ENCODE data around the gene PLAAT5.

The PLAAT5 gene

GRCh38 chr11:63504933-63505586, 14.1 kb upstream of the PLAAT5 start:
- FAIRE-seq, result no peak
- TF ChIP-seq PAX5 (IDR thresholded peaks at IDR 0.05; ENCODE audit: insufficient read depth, low read length, severe bottlenecking) (no peak), SPI1 (IDR thresholded peaks at IDR 0.05; ENCODE audit: low read depth, low read length) (no peak), TAF1 (IDR thresholded peaks at IDR 0.05; ENCODE audit: low read depth, low read length) (no peak), POU2F2 (IDR thresholded peaks at IDR 0.05; ENCODE audit: low read depth, low read length) (no peak), POLR2A (IDR thresholded peaks at IDR 0.05; ENCODE audit: low read depth, low read length) (no peak), POLR2AphosphoS5 (IDR thresholded peaks at IDR 0.05; ENCODE audit: low read depth, low read length) (no peak)
- no peak for DNase-seq (ENCODE audit: insufficient read length, low spot score)

- no peak for TF ChIP-seq POU2F2 (IDR thresholded peaks at IDR 0.05; ENCODE audit: low read depth, low read length)
- no peak for TF ChIP-seq POLR2A (IDR thresholded peaks at IDR 0.05; ENCODE audit: low read depth, low read length)
- TF ChIP-seq TAF1 (IDR thresholded peaks at IDR 0.05; ENCODE audit: low read depth, low read length), result no peak
- TF ChIP-seq PAX5 (IDR thresholded peaks at IDR 0.05; ENCODE audit: insufficient read depth, low read length, severe bottlenecking), result no peak
- TF ChIP-seq POLR2AphosphoS5 (IDR thresholded peaks at IDR 0.05; ENCODE audit: low read depth, low read length), result no peak
- no peak for TF ChIP-seq SPI1 (IDR thresholded peaks at IDR 0.05; ENCODE audit: low read depth, low read length)
- DNase-seq (ENCODE audit: insufficient read length, low spot score), result no peak
- FAIRE-seq, result no peak
These were observed 13.1 kb upstream of the PLAAT5 start for GRCh38 chr11:63504054-63504453.

- FAIRE-seq (no peak), DNase-seq (ENCODE audit: insufficient read length, low spot score) (no peak)
- TF ChIP-seq PAX5 (IDR thresholded peaks at IDR 0.05; ENCODE audit: insufficient read depth, low read length, severe bottlenecking) (no peak), TAF1 (IDR thresholded peaks at IDR 0.05; ENCODE audit: low read depth, low read length) (no peak), POLR2A (IDR thresholded peaks at IDR 0.05; ENCODE audit: low read depth, low read length) (no peak), POU2F2 (IDR thresholded peaks at IDR 0.05; ENCODE audit: low read depth, low read length) (no peak), POLR2AphosphoS5 (IDR thresholded peaks at IDR 0.05; ENCODE audit: low read depth, low read length) (no peak), SPI1 (IDR thresholded peaks at IDR 0.05; ENCODE audit: low read depth, low read length) (no peak)
These were observed 12.5 kb upstream of the PLAAT5 start for GRCh38 chr11:63503492-63503891.

- DNase-seq (ENCODE audit: insufficient read length, low spot score) (no peak), FAIRE-seq (no peak)
- TF ChIP-seq POLR2A (IDR thresholded peaks at IDR 0.05; ENCODE audit: low read depth, low read length), result no peak
- TF ChIP-seq TAF1 (IDR thresholded peaks at IDR 0.05; ENCODE audit: low read depth, low read length), result no peak
- TF ChIP-seq POLR2AphosphoS5 (IDR thresholded peaks at IDR 0.05; ENCODE audit: low read depth, low read length), result no peak
- no peak for TF ChIP-seq PAX5 (IDR thresholded peaks at IDR 0.05; ENCODE audit: insufficient read depth, low read length, severe bottlenecking)
- no peak for TF ChIP-seq SPI1 (IDR thresholded peaks at IDR 0.05; ENCODE audit: low read depth, low read length)
- no peak for TF ChIP-seq POU2F2 (IDR thresholded peaks at IDR 0.05; ENCODE audit: low read depth, low read length)
These were observed 11.4 kb upstream of the PLAAT5 start for GRCh38 chr11:63502252-63502820.

GRCh38 chr11:63501236-63501635, 10.3 kb upstream of the PLAAT5 start:
- no peak for DNase-seq (ENCODE audit: insufficient read length, low spot score)

GRCh38 chr11:63499874-63500273, 8.9 kb upstream of the PLAAT5 start:
- no peak for DNase-seq (ENCODE audit: insufficient read length, low spot score)
- no peak for FAIRE-seq

More at GRCh38 chr11:63501236-63501635, 10.3 kb upstream of the PLAAT5 start:
- no peak for TF ChIP-seq TAF1 (IDR thresholded peaks at IDR 0.05; ENCODE audit: low read depth, low read length)
- TF ChIP-seq POU2F2 (IDR thresholded peaks at IDR 0.05; ENCODE audit: low read depth, low read length), result no peak
- TF ChIP-seq PAX5 (IDR thresholded peaks at IDR 0.05; ENCODE audit: insufficient read depth, low read length, severe bottlenecking), result no peak
- TF ChIP-seq POLR2A (IDR thresholded peaks at IDR 0.05; ENCODE audit: low read depth, low read length), result no peak
- no peak for TF ChIP-seq SPI1 (IDR thresholded peaks at IDR 0.05; ENCODE audit: low read depth, low read length)
- TF ChIP-seq POLR2AphosphoS5 (IDR thresholded peaks at IDR 0.05; ENCODE audit: low read depth, low read length), result no peak
- no peak for FAIRE-seq

GRCh38 chr11:63494975-63495374, 4.0 kb upstream of the PLAAT5 start:
- FAIRE-seq (no peak), DNase-seq (ENCODE audit: insufficient read length, low spot score) (no peak)
- TF ChIP-seq PAX5 (IDR thresholded peaks at IDR 0.05; ENCODE audit: insufficient read depth, low read length, severe bottlenecking) (no peak), POU2F2 (IDR thresholded peaks at IDR 0.05; ENCODE audit: low read depth, low read length) (no peak), POLR2A (IDR thresholded peaks at IDR 0.05; ENCODE audit: low read depth, low read length) (no peak), POLR2AphosphoS5 (IDR thresholded peaks at IDR 0.05; ENCODE audit: low read depth, low read length) (no peak), SPI1 (IDR thresholded peaks at IDR 0.05; ENCODE audit: low read depth, low read length) (no peak), TAF1 (IDR thresholded peaks at IDR 0.05; ENCODE audit: low read depth, low read length) (no peak)

More at GRCh38 chr11:63499874-63500273, 8.9 kb upstream of the PLAAT5 start:
- TF ChIP-seq TAF1 (IDR thresholded peaks at IDR 0.05; ENCODE audit: low read depth, low read length) (no peak), POU2F2 (IDR thresholded peaks at IDR 0.05; ENCODE audit: low read depth, low read length) (no peak), SPI1 (IDR thresholded peaks at IDR 0.05; ENCODE audit: low read depth, low read length) (no peak), POLR2A (IDR thresholded peaks at IDR 0.05; ENCODE audit: low read depth, low read length) (no peak), POLR2AphosphoS5 (IDR thresholded peaks at IDR 0.05; ENCODE audit: low read depth, low read length) (no peak), PAX5 (IDR thresholded peaks at IDR 0.05; ENCODE audit: insufficient read depth, low read length, severe bottlenecking) (no peak)

GRCh38 chr11:63493127-63493526, 2.2 kb upstream of the PLAAT5 start:
- no peak for TF ChIP-seq TAF1 (IDR thresholded peaks at IDR 0.05; ENCODE audit: low read depth, low read length)
- TF ChIP-seq POU2F2 (IDR thresholded peaks at IDR 0.05; ENCODE audit: low read depth, low read length), result no peak
- no peak for TF ChIP-seq POLR2AphosphoS5 (IDR thresholded peaks at IDR 0.05; ENCODE audit: low read depth, low read length)
- TF ChIP-seq SPI1 (IDR thresholded peaks at IDR 0.05; ENCODE audit: low read depth, low read length), result no peak
- FAIRE-seq, result no peak
- no peak for DNase-seq (ENCODE audit: insufficient read length, low spot score)

- FAIRE-seq (no peak), DNase-seq (ENCODE audit: insufficient read length, low spot score) (no peak)
- TF ChIP-seq PAX5 (IDR thresholded peaks at IDR 0.05; ENCODE audit: insufficient read depth, low read length, severe bottlenecking) (no peak), POLR2AphosphoS5 (IDR thresholded peaks at IDR 0.05; ENCODE audit: low read depth, low read length) (no peak), SPI1 (IDR thresholded peaks at IDR 0.05; ENCODE audit: low read depth, low read length) (no peak), TAF1 (IDR thresholded peaks at IDR 0.05; ENCODE audit: low read depth, low read length) (no peak), POU2F2 (IDR thresholded peaks at IDR 0.05; ENCODE audit: low read depth, low read length) (no peak), POLR2A (IDR thresholded peaks at IDR 0.05; ENCODE audit: low read depth, low read length) (no peak)
These were observed 1.5 kb upstream of the PLAAT5 start for GRCh38 chr11:63492441-63492840.
